GM12873 (cell line): Measurements from ENCODE around the gene PDCD2L.

Experiments
- TF ChIP-seq, protein P1 (sequence below): IDR thresholded peaks from 2 replicates; pipeline ENCODE4 v1.5.1; 2012; ENCODE audit warnings: low read depth, mild to moderate bottlenecking, moderate library complexity, low read length, control low read depth; ENCODE audit not compliant: insufficient read depth; ENCODE audit errors: missing control alignments

The PDCD2L gene

DNA sequence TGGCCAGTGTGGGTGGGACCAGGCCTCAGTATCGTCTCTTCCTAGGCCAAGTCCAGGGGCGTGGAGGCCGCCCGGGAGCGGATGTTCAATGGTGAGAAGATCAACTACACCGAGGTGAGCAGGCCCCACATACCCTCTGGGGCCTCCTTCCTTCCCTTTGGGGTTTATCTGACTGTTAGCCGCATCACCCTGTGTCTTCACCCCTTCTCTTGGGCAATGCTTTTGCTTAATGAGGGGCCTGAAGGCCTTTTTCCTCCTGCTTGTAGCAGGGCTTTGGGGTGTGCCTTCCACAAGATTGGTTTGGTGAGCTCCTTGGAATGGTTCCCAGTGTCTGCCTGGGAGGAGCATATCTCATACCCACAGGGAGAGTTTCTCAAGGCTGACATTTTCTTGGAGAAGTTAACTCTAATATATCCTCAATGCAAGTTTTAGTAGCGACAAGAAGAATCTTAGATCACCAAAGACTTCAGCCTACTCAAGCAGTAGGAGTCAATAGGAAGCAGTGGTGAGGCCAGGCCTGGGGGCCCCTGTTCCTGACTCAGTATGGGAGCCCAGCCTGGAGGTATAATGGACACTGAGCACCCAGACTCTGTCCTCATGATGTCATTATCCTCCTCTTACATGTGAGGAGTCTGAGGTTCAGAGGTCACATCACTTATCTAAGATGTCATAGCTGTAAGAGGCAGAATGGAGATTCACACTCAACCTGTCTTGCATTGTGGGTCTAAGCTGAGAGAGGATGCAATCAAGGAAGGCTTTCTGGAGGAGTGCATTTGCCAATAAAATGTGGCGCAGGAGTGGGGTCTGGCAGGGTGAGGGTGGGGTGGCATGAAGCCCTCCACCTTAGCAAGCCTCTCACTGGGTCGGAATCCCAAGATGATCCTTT lies 37.2 kb upstream of the PDCD2L start:
- TF ChIP-seq, protein P1, sequence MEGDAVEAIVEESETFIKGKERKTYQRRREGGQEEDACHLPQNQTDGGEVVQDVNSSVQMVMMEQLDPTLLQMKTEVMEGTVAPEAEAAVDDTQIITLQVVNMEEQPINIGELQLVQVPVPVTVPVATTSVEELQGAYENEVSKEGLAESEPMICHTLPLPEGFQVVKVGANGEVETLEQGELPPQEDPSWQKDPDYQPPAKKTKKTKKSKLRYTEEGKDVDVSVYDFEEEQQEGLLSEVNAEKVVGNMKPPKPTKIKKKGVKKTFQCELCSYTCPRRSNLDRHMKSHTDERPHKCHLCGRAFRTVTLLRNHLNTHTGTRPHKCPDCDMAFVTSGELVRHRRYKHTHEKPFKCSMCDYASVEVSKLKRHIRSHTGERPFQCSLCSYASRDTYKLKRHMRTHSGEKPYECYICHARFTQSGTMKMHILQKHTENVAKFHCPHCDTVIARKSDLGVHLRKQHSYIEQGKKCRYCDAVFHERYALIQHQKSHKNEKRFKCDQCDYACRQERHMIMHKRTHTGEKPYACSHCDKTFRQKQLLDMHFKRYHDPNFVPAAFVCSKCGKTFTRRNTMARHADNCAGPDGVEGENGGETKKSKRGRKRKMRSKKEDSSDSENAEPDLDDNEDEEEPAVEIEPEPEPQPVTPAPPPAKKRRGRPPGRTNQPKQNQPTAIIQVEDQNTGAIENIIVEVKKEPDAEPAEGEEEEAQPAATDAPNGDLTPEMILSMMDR: no peak

DNA sequence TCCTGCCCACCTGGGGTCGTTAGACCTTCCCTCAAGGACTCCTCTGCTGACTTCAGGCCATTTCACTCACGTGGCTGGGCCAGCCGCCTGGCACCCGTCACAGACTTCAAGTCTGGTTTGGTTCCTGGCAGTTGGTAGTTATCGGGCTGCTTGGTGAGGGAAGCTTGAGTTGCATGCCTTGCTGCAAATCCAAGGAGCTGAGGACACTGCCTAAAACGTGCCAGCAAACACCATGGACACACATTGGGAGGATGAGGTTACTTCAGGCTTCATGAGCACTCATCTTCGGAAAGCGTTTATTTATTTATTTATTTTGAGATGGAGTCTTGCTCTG lies 36.6 kb upstream of the PDCD2L start:
- TF ChIP-seq, protein P1: no peak

DNA sequence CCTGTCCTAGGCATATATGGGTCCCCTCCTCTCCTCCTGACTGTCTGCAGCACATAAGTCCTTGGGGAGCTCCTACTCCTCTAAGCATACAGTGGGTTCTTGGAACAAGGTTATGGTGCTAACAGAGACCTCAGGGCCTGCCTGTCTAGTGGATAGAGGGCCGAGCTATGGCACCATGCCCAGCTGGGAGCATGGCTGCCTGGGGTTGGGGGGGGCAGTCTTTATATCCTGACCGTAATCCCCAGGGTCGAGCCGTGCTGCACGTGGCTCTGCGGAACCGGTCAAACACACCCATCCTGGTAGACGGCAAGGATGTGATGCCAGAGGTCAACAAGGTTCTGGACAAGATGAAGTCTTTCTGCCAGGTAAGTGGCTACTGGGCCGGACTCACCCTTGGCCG lies 35.9 kb upstream of the PDCD2L start:
- TF ChIP-seq, protein P1: no peak

DNA sequence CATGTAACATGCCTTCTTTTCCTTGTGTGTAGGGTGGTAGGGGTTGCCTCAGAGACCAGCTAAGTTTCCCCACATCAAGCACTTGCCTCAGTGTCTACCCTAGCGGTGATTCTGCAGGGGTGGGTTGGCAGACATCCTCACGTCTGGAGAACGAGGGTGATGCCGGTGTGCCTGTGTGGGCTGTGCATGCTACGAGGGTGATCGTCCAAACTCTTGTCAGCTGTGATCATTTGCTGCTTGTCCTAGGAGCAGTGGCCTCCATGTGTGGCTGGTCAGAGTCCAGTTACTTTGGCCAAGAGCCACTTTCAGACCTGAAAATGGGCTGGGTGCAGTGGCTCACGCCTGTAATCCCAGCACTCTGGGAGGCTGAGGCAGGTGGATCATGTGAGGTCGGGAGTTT lies 34.1 kb upstream of the PDCD2L start:
- TF ChIP-seq, protein P1: no peak

DNA sequence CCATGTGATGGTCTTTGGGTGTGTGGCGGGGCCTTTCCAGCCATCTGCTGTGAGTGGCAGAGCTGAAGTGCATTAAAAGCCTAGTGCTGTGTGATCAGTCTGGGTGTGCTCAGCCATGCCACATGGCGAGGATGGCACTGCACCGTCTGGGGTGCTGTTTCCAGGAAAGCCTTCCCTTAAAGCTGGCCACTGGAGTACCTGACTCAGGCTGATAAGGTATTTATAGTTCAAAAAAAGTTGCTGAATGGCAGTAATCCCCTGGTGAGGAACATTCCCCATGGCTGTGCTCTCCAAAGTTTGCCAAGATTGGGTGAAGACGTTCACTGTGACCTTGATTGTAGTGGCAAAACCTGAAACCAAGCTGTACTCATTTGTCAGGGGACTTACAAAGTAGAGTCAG lies 33.2 kb upstream of the PDCD2L start:
- TF ChIP-seq, protein P1: no peak

DNA sequence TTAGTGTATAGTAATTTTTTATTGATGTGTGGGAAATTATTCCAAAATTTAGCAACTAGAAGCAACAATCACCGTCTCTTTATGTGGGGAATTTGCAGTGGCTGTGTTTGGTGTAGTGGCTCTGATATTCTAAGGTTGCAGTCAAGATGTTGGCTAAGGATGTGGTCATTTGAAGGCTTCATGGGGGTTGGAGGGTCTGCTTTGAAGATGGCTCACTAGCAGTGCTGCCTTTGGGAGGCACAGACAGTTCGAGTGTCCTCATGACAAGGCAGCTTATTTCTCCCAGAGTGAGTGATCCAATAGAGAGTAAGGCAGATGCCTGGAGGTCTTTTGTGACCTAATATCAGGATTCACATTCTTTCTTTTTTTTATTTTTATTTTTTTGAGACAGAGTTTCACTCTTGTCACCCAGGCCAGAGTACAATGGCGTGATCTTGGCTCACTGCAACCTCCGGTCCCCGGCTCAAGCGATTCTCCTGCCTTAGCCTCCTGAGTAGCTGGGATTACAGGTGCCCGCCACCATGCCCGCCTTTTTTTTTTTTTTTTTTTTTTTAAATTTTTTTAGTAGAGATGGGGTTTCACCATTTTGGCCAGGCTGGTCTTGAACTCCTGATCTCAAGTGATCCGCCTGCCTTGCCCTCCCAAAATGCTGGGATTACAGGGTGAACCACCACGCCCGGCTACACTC lies 30.5 kb upstream of the PDCD2L start:
- TF ChIP-seq, protein P1: no peak

DNA sequence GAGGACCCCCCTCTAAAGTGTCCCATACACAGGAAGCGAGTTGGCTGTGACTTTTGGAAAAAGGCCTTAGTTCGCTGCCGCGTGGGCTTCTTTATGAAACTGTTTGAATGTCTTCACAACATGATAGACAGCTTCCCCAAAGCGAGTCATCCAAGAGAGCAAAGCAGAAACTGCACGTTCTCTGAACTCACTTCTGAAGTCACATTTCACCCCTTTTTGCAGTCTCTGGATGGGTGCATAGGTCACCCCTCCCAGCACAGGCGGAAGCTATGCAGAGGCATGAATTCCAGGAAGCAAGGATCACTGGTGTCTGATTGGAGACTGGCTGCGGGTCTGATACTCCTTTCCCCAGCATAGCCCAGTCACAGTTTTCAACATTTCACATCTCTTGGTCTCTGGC lies 28.6 kb upstream of the PDCD2L start:
- TF ChIP-seq, protein P1: no peak
